DND-41 (cell line): ENCODE results near the gene CCDC97.

Source experiments
- ATAC-seq: fragments of 200-7000 bp; cut with Tn5 transposase; 3 replicates; pipeline ENCODE4 v1.9.1; 2021; ENCODE audit warnings: low read depth; ENCODE audit not compliant: insufficient read depth
- DNase-seq: peaks from one replicate; pipeline ENCODE4 v3.0.0-alpha.2; 2020
- H2AFZ ChIP-seq: 2 replicates; pipeline ENCODE4 v1.6.0; 2012; ENCODE audit warnings: low read depth, low read length
- H3K27ac ChIP-seq: 2 replicates; pipeline ENCODE4 v1.5.1; 2012; ENCODE audit warnings: low read length, inconsistent platforms
- H3K27me3 ChIP-seq: fragments of 200-600 bp; sonication (generic); 2 replicates; pipeline ENCODE4 v1.6.0; 2012; ENCODE audit warnings: low read length, mild to moderate bottlenecking, inconsistent platforms; ENCODE audit not compliant: insufficient read depth, poor library complexity
- H3K36me3 ChIP-seq: 2 replicates; pipeline ENCODE4 v1.5.1; 2012; ENCODE audit warnings: low read length, inconsistent platforms; ENCODE audit not compliant: insufficient read depth
- H3K4me1 ChIP-seq: 2 replicates; pipeline ENCODE4 v1.5.1; 2012; ENCODE audit warnings: mild to moderate bottlenecking, low read length; ENCODE audit not compliant: insufficient read depth
- H3K4me2 ChIP-seq: 2 replicates; pipeline ENCODE4 v1.6.0; 2012; ENCODE audit warnings: mild to moderate bottlenecking, moderate library complexity, low read length, inconsistent platforms; ENCODE audit not compliant: insufficient read depth
- H3K4me3 ChIP-seq, 2 experiments: fragments of 200-600 bp in 1 of 2; shearing (Covaris generic) in 1 of 2; 2 replicates each; pipeline ENCODE4 v1.5.1; 2012 to 2016; ENCODE audit warnings: inconsistent platforms in 2 of 2, low read length in 2 of 2, mild to moderate bottlenecking in 2 of 2, low read depth in 1 of 2, moderate library complexity in 1 of 2
- H3K79me2 ChIP-seq: 2 replicates; pipeline ENCODE4 v1.6.0; 2012; ENCODE audit warnings: low read length, inconsistent platforms; ENCODE audit not compliant: insufficient read depth
- H3K9ac ChIP-seq: 2 replicates; pipeline ENCODE4 v1.6.0; 2012; ENCODE audit warnings: low read depth, mild to moderate bottlenecking, inconsistent platforms, low read length, moderate library complexity
- H3K9me3 ChIP-seq: 2 replicates; pipeline ENCODE4 v1.5.1; 2012; ENCODE audit warnings: low read length, moderate library complexity, mild to moderate bottlenecking, inconsistent platforms; ENCODE audit not compliant: insufficient read depth, severe bottlenecking
- H4K20me1 ChIP-seq: 2 replicates; pipeline ENCODE4 v1.6.0; 2012; ENCODE audit warnings: low read length; ENCODE audit not compliant: insufficient read depth
- CTCF ChIP-seq: IDR thresholded peaks from 2 replicates; pipeline ENCODE4 v1.5.1; 2012; ENCODE audit warnings: borderline replicate concordance, low read length, moderate library complexity, mild to moderate bottlenecking; ENCODE audit not compliant: poor library complexity, severe bottlenecking; ENCODE audit errors: extremely low read depth
- EZH2 ChIP-seq: IDR thresholded peaks from 3 replicates; pipeline ENCODE4 v1.6.1; 2012; ENCODE audit warnings: borderline replicate concordance, low read depth, mild to moderate bottlenecking, moderate library complexity, low read length, inconsistent platforms; ENCODE audit not compliant: severe bottlenecking

The CCDC97 gene

DNA sequence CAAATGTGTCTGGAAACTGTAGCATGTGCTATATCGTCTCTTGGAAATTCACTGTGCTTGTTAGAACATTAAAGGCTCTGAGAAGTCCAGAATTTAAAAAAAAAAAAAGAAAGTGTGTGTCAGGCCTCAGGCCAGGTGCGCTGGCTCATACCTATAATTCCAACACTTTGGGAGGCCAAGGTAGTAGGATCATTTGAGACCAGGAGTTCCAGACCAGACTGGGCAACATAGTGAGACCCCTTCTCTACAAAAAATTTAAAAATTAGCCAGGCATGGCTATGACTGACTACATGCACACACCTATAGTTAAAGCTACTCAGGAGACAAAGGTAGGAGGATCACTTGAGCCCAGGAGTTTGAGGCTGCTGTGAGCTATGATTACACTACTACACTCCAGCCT lies 40.9 kb upstream of the CCDC97 start:
- ATAC-seq (no peak), DNase-seq (no peak)
- H3K9ac ChIP-seq: no peak overlapping the region
- TF ChIP-seq EZH2 (no peak), CTCF (no peak)
- H3K4me2 ChIP-seq: no peak overlapping the region; the same call in 1 of the 2 replicates
- peaks cover 91% of the 10 kb centered on the region for H3K79me2 ChIP-seq
- no peak overlapping the region for H3K27ac ChIP-seq
- H3K27me3 ChIP-seq: no peaks in the 10 kb centered on the region
- peaks cover 88% of the 10 kb centered on the region for H3K36me3 ChIP-seq
- H3K4me3 ChIP-seq: no peak overlapping the region
- H2AFZ ChIP-seq: no peak overlapping the region
- peaks cover 30% of the 10 kb centered on the region for H3K4me1 ChIP-seq
- peaks cover 56% of the 10 kb centered on the region for H4K20me1 ChIP-seq
- H3K9me3 ChIP-seq: no peaks in the 10 kb centered on the region

GRCh38 chr19:41269571-41269970 lies 40.4 kb upstream of the CCDC97 start:
- Histone ChIP-seq H3K27me3 (no peaks in the 10 kb centered on the region), H3K79me2 (peaks cover 88% of the 10 kb centered on the region), H4K20me1 (peaks cover 58% of the 10 kb centered on the region), H3K4me2 (no peak overlapping the region), H3K36me3 (peaks cover 90% of the 10 kb centered on the region), H3K27ac (no peak overlapping the region), H3K9me3 (no peaks in the 10 kb centered on the region), H3K9ac (no peak overlapping the region), H3K4me1 (peaks cover 30% of the 10 kb centered on the region), H2AFZ (no peak overlapping the region), H3K4me3 (no peak overlapping the region)
- DNase-seq: no peak
- ATAC-seq: no peak
- TF ChIP-seq CTCF (no peak), EZH2 (no peak)

GRCh38 chr19:41273076-41273475 lies 36.9 kb upstream of the CCDC97 start:
- no peaks in the 10 kb centered on the region for H3K9me3 ChIP-seq
- peaks cover 64% of the 10 kb centered on the region for H3K79me2 ChIP-seq
- H3K27ac ChIP-seq: no peak overlapping the region
- no peak for ATAC-seq
- H3K9ac ChIP-seq: no peak overlapping the region
- peaks cover 2% of the 10 kb centered on the region; the same call in 1 of the 2 replicates for H3K4me1 ChIP-seq
- H4K20me1 ChIP-seq: peaks cover 56% of the 10 kb centered on the region
- H3K4me2 ChIP-seq: no peak overlapping the region
- DNase-seq: no peak
- no peak overlapping the region for H3K4me3 ChIP-seq
- H3K27me3 ChIP-seq: no peaks in the 10 kb centered on the region
- peaks cover 97% of the 10 kb centered on the region for H3K36me3 ChIP-seq
- no peak overlapping the region for H2AFZ ChIP-seq
- TF ChIP-seq EZH2 (no peak), CTCF (no peak)

- no peak overlapping the region for H3K4me2 ChIP-seq
- no peaks in the 10 kb centered on the region for H3K27me3 ChIP-seq
- no peak overlapping the region for H3K27ac ChIP-seq
- DNase-seq (no peak), ATAC-seq (no peak)
- peaks cover 54% of the 10 kb centered on the region for H4K20me1 ChIP-seq
- no peaks in the 10 kb centered on the region for H3K4me1 ChIP-seq
- no peak overlapping the region for H2AFZ ChIP-seq
- no peak overlapping the region for H3K4me3 ChIP-seq
- TF ChIP-seq EZH2: no peak
- TF ChIP-seq CTCF: no peak
- peaks cover 58% of the 10 kb centered on the region for H3K79me2 ChIP-seq
- H3K36me3 ChIP-seq: peaks cover 97% of the 10 kb centered on the region
- H3K9ac ChIP-seq: no peak overlapping the region
- H3K9me3 ChIP-seq: no peaks in the 10 kb centered on the region
These were observed 35.2 kb upstream of the CCDC97 start for GRCh38 chr19:41274802-41275201.
